OCI-LY3 (cell line): Measurements from ENCODE around the gene OGDH.

Source experiments
- H2AFZ ChIP-seq: fragments of 200-600, 300-600 bp; shearing (Covaris generic); 2 replicates; pipeline ENCODE4 v1.6.0; 2014; ENCODE audit warnings: antibody characterized with exemption, low read depth, low read length
- H3K27ac ChIP-seq: fragments of 200-600, 300-600 bp; sonication (generic); 2 replicates; pipeline ENCODE4 v1.5.1; 2014; ENCODE audit warnings: mild to moderate bottlenecking, low read length, moderate library complexity, mixed read lengths
- H3K27me3 ChIP-seq: fragments of 200-600, 300-600 bp; sonication (generic); 2 replicates; pipeline ENCODE4 v1.6.1; 2014; ENCODE audit warnings: low read depth, low read length, mixed read lengths
- H3K36me3 ChIP-seq: fragments of 200-600, 300-600 bp; sonication (generic); replicated peaks from 2 replicates; pipeline ENCODE3; 2014; ENCODE audit warnings: low read depth, low read length, mixed read lengths
- H3K4me1 ChIP-seq: fragments of 300-600, 200-600 bp; sonication (generic); 2 replicates; pipeline ENCODE4 v1.6.1; 2014; ENCODE audit warnings: low read length, mixed read lengths
- H3K4me2 ChIP-seq: fragments of 200-600, 300-600 bp; sonication (generic); 2 replicates; pipeline ENCODE4 v1.6.1; 2014; ENCODE audit warnings: low read length, mixed read lengths
- H3K4me3 ChIP-seq: fragments of 300-600, 200-600 bp; sonication (generic); 2 replicates; pipeline ENCODE4 v1.5.1; 2014; ENCODE audit warnings: antibody characterized with exemption, mild to moderate bottlenecking, low read length, moderate library complexity
- H3K79me2 ChIP-seq: fragments of 300-600, 200-600 bp; shearing (Covaris generic); 2 replicates; pipeline ENCODE4 v1.6.1; 2014; ENCODE audit warnings: mild to moderate bottlenecking, low read length, mixed read lengths
- H3K9ac ChIP-seq: fragments of 300-600, 200-600 bp; shearing (Covaris generic); 2 replicates; pipeline ENCODE4 v1.6.0; 2014; ENCODE audit warnings: mild to moderate bottlenecking, low read length, moderate library complexity
- H3K9me3 ChIP-seq: fragments of 200-600, 300-600 bp; shearing (Covaris generic); 2 replicates; pipeline ENCODE4 v1.6.1; 2014; ENCODE audit warnings: low read length, mixed read lengths; ENCODE audit not compliant: insufficient read depth
- H4K20me1 ChIP-seq: fragments of 200-600, 300-600 bp; sonication (generic); 2 replicates; pipeline ENCODE4 v1.6.1; 2016; ENCODE audit warnings: low read length, mixed read lengths; ENCODE audit not compliant: insufficient read depth
- CTCF ChIP-seq: fragments of 200-600, 300-600 bp; sonication (generic); IDR thresholded peaks from 2 replicates; pipeline ENCODE4 v1.5.1; 2014; ENCODE audit warnings: antibody characterized with exemption, low read length, low read depth
- EZH2phosphoT487 ChIP-seq: fragments of 200-600 bp; shearing (Covaris generic); IDR thresholded peaks from 2 replicates; pipeline ENCODE4 v1.6.1; 2018; ENCODE audit warnings: antibody characterized with exemption, mixed run types, low read depth

OGDH gene

GRCh38 chr7:44621750-44622103 is 15.3 kb downstream of the OGDH start:
- H3K4me2 ChIP-seq, result no peak overlapping the region
- no peaks in the 10 kb centered on the region for H3K9me3 ChIP-seq
- H4K20me1 ChIP-seq, result peaks cover 20% of the 10 kb centered on the region
- H3K36me3 ChIP-seq, result peaks cover 18% of the 10 kb centered on the region
- H3K4me3 ChIP-seq, result no peak overlapping the region
- no peaks in the 10 kb centered on the region for H3K27me3 ChIP-seq
- peaks cover 93% of the 10 kb centered on the region for H3K79me2 ChIP-seq
- H3K9ac ChIP-seq, result no peak overlapping the region
- H3K27ac ChIP-seq, result no peak overlapping the region
- no peak overlapping the region for H2AFZ ChIP-seq
- no peak for TF ChIP-seq EZH2phosphoT487
- TF ChIP-seq CTCF, result no peak
- peaks cover 40% of the 10 kb centered on the region for H3K4me1 ChIP-seq

- peak overlapping the region; percentile 48 for H3K9ac ChIP-seq
- peak overlapping the region; percentile 89 for H3K4me2 ChIP-seq
- peaks cover 15% of the 10 kb centered on the region for H4K20me1 ChIP-seq
- TF ChIP-seq EZH2phosphoT487 (no peak), CTCF (no peak)
- H3K27me3 ChIP-seq, result no peaks in the 10 kb centered on the region
- H3K4me3 ChIP-seq, result peak overlapping the region; percentile 66
- H3K27ac ChIP-seq, result peak overlapping the region; percentile 59
- H2AFZ ChIP-seq, result no peak overlapping the region
- no peaks in the 10 kb centered on the region for H3K9me3 ChIP-seq
- peaks cover 18% of the 10 kb centered on the region for H3K36me3 ChIP-seq
- peaks cover 34% of the 10 kb centered on the region for H3K4me1 ChIP-seq
- peaks cover 86% of the 10 kb centered on the region for H3K79me2 ChIP-seq
Observed at GRCh38 chr7:44622342-44623151, 16.1 kb downstream of the OGDH start.

GRCh38 chr7:44624318-44624717 is 17.9 kb downstream of the OGDH start:
- H3K27ac ChIP-seq, result no peak overlapping the region
- H3K36me3 ChIP-seq, result peaks cover 23% of the 10 kb centered on the region
- peaks cover 72% of the 10 kb centered on the region for H3K79me2 ChIP-seq
- H3K9ac ChIP-seq, result no peak overlapping the region
- H3K4me3 ChIP-seq, result no peak overlapping the region
- TF ChIP-seq EZH2phosphoT487 (no peak), CTCF (no peak)
- H4K20me1 ChIP-seq, result 0 out of 2 replicates have a peak, but pooled peaks cover 6% of the 10 kb centered on the region
- no peaks in the 10 kb centered on the region for H3K9me3 ChIP-seq
- H3K4me2 ChIP-seq, result no peak overlapping the region
- no peak overlapping the region for H2AFZ ChIP-seq
- H3K4me1 ChIP-seq, result peaks cover 36% of the 10 kb centered on the region
- no peaks in the 10 kb centered on the region for H3K27me3 ChIP-seq

- H2AFZ ChIP-seq, result no peak overlapping the region
- H3K27ac ChIP-seq, result no peak overlapping the region
- H4K20me1 ChIP-seq, result no peaks in the 10 kb centered on the region
- H3K4me1 ChIP-seq, result peaks cover 51% of the 10 kb centered on the region
- H3K27me3 ChIP-seq, result no peaks in the 10 kb centered on the region
- no peak for TF ChIP-seq EZH2phosphoT487
- TF ChIP-seq CTCF, result no peak
- no peak overlapping the region for H3K4me2 ChIP-seq
- H3K36me3 ChIP-seq, result peaks cover 23% of the 10 kb centered on the region
- peaks cover 60% of the 10 kb centered on the region for H3K79me2 ChIP-seq
- H3K9ac ChIP-seq, result no peak overlapping the region
- no peaks in the 10 kb centered on the region for H3K9me3 ChIP-seq
- no peak overlapping the region for H3K4me3 ChIP-seq
Observed at GRCh38 chr7:44625526-44626471, 19.4 kb downstream of the OGDH start.
